GM18951 (cell line): Measurements from ENCODE around the gene UXT.
"Not testable (repeated sequence)": the region's sequence is repeated elsewhere in the genome, so short reads cannot be mapped to it uniquely, and the experiment has no call there.

Source experiments
- POLR2A ChIP-seq: IDR thresholded peaks from 4 replicates; pipeline ENCODE4 v1.6.1; 2011; ENCODE audit warnings: mild to moderate bottlenecking; ENCODE audit not compliant: insufficient read length, insufficient read depth; ENCODE audit errors: extremely low read depth
- in situ Hi-C: fragments of 300-500 bp; cut with MboI; formaldehyde crosslinking; loops from one replicate; pipeline ENCODE4 v1.12.0; 2022; ENCODE audit warnings: low sequenced_read_pairs, mixed read lengths, inconsistent platforms; ENCODE audit not compliant: unreplicated experiment

Gene UXT, protein sequence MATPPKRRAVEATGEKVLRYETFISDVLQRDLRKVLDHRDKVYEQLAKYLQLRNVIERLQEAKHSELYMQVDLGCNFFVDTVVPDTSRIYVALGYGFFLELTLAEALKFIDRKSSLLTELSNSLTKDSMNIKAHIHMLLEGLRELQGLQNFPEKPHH

GRCh38 chrX:47658684-47659420, at the start of gene UXT:
TSS of gene UXT (minus strand) at chrX:47659180. CDS start at chrX:47658927, 253 bp downstream.
- in situ Hi-C loops, result no loop called here
- TF ChIP-seq POLR2A, result no peak

- no peak for TF ChIP-seq POLR2A
- in situ Hi-C loops, result no loop called here
Measured at GRCh38 chrX:47707031-47707780, 48.2 kb upstream of the UXT start.

- TF ChIP-seq POLR2A, result no peak
- in situ Hi-C loops, result no loop called here
Measured at GRCh38 chrX:47706575-47706974, 47.6 kb upstream of the UXT start.

GRCh38 chrX:47704736-47705135, 45.8 kb upstream of the UXT start:
- in situ Hi-C loops, result no loop called here
- no peak for TF ChIP-seq POLR2A

GRCh38 chrX:47697181-47697580, 38.2 kb upstream of the UXT start:
- TF ChIP-seq POLR2A, result no peak
- in situ Hi-C loops, result no loop called here

- in situ Hi-C loops, result no loop called here
Measured at GRCh38 chrX:47690175-47690574, 31.2 kb upstream of the UXT start.

DNA sequence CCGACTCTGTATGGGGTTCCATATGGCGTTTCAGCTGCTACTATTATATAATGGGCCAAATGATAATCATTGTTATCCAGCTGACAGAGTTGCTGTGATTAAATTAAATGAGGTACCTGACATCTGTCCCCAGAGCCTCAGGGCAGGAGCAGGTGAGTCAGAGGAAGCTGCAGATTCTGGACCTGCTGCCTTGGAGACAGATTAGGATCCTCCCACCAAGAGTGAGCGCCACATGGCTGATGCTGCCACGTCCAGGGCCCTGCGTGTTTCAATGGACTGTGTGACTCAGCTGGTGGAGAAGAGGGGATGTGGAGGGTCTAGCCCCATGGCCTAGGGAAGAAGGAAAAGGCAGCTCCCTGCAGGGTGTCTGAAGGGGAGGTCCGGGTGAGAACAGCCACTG, 28.3 kb upstream of the UXT start:
- TF ChIP-seq POLR2A, result no peak
- in situ Hi-C loops, result no loop called here

More at GRCh38 chrX:47690175-47690574, 31.2 kb upstream of the UXT start:
- no peak for TF ChIP-seq POLR2A

GRCh38 chrX:47683829-47684205, 24.8 kb upstream of the UXT start:
- TF ChIP-seq POLR2A, result no peak
- in situ Hi-C loops, result no loop called here

DNA sequence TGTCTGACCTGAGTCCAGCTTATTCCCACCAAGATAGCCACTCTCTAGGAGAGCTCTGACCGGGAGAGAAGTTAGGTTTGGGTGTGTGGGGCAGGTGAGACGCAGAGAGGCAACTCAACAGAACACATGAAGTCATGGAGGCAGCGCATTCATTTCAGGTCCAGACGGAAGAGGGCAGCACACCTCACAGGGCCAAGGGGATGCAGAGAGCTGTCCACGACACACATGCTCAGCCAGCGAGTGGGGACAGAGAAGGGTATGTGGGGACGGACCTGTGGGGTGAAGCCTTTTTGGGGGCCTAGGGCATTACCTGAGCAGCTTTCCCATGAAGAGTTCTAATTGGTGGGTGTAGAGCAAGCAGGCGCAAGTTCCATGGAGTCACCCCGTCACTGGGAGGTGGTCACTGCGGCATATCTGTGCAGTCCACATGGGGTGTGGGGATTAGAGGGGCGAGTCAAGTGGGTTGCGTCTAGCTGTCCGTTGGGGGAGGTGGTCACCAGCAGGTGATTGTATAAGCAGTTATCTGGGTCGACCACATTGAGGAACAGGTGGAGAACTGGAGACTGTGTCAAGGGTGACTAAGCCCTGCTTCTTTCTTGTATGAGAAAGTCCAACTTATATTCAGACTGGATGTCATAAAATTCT, 24.3 kb upstream of the UXT start:
- in situ Hi-C loops, result no loop called here
- TF ChIP-seq POLR2A, result no peak

DNA sequence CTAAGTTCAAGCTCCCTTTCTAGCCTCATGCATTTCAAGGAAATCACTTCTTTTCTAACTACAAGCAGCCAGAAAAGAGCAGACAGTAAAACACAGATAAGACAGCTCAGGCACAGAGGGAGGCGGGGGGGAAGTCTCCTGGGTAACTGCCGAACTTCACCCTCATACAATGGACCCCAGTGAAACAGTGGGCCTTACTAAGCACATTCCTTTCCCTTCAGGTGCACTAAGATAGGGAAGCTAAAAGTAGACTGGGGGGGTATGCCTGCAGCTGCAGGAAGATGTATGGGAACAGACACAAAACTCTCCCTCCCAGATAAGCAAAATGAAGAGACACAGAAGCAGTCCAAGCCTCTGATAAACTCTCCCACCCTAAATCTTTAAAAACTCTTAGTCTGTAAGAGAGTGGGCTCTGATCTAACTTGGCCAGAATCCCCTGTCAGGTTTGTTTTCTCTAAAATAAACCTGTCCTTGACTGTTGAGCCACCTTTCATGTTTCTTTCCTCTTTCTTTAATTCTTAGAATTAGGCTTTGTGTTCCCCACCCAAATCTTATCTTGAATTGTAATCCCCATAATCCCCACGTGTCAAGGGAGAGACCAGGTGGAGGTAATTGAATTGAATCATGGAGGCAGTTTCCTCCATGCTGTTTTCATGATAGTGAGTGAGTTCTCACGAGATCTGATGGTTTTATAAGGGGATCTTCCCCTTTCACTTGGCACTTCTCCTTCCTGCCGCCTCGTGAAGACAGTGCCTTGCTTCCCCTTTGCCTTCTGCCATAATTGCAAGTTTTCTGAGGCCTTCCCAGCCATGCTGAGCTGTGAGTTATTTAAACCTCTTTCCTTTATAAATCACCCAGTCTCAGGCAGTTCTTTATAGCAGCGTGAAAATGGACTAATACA, 17.2 kb upstream of the UXT start:
- in situ Hi-C loops, result not testable (repeated sequence)

DNA sequence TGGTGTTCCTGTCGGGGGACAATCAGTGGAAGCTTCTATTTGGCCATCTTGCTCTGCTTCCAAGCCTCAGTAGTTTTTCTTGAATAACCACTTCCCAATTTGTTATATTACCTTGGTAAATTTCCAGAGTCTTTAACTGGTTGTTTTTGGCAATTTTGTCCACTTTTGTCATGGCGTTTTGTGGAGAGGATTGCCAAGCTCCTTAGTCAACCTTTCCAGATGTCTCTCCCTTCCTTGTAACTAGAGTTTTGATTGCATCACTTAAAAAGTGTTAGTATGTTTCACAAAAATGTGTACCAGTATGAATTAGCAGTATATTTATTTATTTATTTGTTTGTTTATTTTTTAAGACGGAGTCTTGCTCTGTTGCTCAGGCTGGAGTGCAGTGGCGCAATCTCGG, 15.8 kb upstream of the UXT start:
- TF ChIP-seq POLR2A, result no peak
- in situ Hi-C loops, result no loop called here

DNA sequence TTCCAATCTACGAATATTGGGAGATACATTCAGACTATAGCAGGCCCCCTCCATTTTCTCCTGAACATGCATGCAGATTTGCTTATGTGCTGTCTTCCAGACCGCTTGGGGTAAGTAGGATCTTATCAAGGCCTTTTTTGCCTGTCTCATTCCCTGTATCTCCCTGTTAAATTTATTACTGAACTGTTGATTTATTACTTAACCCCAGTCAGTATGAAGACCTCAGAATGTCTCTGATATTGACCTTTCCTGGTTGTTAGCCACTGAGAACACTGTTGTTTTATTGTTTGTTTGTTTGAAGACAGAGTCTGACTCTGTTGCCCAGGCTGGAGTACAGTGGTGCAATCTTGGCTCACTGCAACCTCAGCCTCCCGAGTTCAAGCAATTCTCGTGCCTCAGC, 6.8 kb upstream of the UXT start:
- in situ Hi-C loops, result not testable (repeated sequence)

GRCh38 chrX:47664737-47665136, 5.8 kb upstream of the UXT start:
- in situ Hi-C loops, result no loop called here
- no peak for TF ChIP-seq POLR2A

DNA sequence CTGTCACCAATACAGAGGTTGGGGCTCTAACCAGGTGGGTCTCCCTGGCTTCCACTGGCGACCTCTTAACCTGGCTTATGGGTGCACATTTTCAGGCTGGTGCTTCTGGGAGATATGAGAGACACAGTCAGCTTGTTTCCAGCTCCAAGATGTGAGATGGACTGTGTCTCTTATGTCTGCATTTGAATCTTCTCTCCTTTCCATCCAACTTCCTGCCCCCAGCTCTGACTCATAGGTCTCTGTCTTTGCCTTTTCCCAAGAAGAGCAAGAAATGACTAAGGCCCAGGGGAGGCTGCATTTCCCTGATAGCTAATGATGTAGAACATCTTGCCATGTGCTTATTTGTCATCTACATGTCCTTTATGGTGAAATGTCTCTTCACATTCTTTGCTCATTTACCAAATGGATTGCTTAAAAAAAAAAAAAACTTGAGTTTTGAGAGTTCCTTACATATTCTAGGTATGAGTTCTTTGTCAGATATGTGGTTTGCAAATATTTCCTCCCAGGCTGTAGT, 3.2 kb upstream of the UXT start:
- in situ Hi-C loops, result no loop called here
- TF ChIP-seq POLR2A, result no peak
